SJSA1 (cell line): Measurements from ENCODE around the gene NPB. TPM values are rescaled to one million over a fixed set of nuclear protein-coding genes. Genes with fewer than 3 reads are reported as not detected.

Experiments
- DNase-seq, 2 experiments: peaks; one replicate each; pipeline ENCODE4 v3.0.0-alpha.2; 2015 to 2020; ENCODE audit warnings: low spot score in 2 of 2, low read depth in 1 of 2
- H3K27ac ChIP-seq: fragments of 250-450 bp; sonication (Bioruptor Pico); 2 replicates; pipeline ENCODE4 v1.5.1; 2020; ENCODE audit warnings: mild to moderate bottlenecking, moderate library complexity
- H3K27me3 ChIP-seq: fragments of 250-450 bp; sonication (Bioruptor Pico); replicated peaks from 2 replicates; pipeline ENCODE4 v1.5.1; 2020; ENCODE audit warnings: mild to moderate bottlenecking, moderate library complexity
- H3K36me3 ChIP-seq: fragments of 250-450 bp; sonication (Bioruptor Pico); 2 replicates; pipeline ENCODE4 v1.5.1; 2020; ENCODE audit warnings: mild to moderate bottlenecking
- H3K4me1 ChIP-seq: fragments of 250-450 bp; sonication (Bioruptor Pico); replicated peaks from 2 replicates; pipeline ENCODE4 v1.6.1; 2021; ENCODE audit warnings: mild to moderate bottlenecking
- H3K4me3 ChIP-seq: fragments of 250-450 bp; sonication (Bioruptor Pico); 2 replicates; pipeline ENCODE4 v1.5.1; 2020; ENCODE audit warnings: mild to moderate bottlenecking
- H3K9me3 ChIP-seq: fragments of 250-450 bp; sonication (Bioruptor Pico); replicated peaks from 2 replicates; pipeline ENCODE4 v1.5.1; 2020; ENCODE audit warnings: mild to moderate bottlenecking
- total RNA-seq: library from RNA; depleted of rRNA; stranded (reverse); fragments of >200 nt; shearing (Covaris generic); gene quantifications from 2 replicates; pipeline ENCODE4 v1.2.3, GENCODE V29; 2014

The NPB gene
- total RNA-seq, 1 experiment from 2014 or later = 0.84 TPM

DNA sequence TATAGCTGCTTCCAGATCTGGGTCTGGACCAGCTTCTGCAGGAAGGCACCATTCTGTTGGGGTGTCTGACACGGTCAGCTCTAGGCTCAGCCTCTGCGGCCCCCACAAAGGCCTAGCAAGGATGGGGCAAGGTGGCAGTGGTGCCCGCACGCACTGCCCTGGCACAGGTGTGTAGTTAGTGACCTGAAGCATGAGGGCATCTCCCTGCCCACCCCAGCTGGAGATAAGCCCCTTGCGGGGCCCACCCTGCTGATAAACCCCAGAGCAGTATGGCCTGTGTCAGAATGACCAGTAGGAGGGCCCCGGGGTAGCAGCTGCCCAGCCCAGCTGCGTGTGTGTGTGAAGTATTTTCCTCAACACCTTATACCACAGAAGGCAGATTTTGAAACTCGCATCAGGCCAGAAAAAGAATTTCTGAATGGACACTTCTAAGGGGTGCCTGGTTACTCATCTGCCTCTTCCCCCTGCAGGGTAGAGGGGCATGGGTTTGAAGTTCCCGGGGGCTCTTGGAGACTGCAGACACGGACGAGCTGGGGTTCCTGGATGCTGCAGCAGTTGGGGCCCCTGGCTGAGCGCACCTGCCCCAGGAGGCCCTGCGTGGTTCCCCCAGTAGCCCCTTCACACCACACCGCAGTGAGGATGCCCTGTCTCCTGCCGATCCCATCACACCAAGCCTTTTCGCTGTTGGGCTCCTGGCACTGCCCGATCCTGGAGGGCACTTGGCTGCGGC, 35.4 kb upstream of the NPB start:
- peak in 1 of 2 experiments; percentile 19 for DNase-seq

DNA sequence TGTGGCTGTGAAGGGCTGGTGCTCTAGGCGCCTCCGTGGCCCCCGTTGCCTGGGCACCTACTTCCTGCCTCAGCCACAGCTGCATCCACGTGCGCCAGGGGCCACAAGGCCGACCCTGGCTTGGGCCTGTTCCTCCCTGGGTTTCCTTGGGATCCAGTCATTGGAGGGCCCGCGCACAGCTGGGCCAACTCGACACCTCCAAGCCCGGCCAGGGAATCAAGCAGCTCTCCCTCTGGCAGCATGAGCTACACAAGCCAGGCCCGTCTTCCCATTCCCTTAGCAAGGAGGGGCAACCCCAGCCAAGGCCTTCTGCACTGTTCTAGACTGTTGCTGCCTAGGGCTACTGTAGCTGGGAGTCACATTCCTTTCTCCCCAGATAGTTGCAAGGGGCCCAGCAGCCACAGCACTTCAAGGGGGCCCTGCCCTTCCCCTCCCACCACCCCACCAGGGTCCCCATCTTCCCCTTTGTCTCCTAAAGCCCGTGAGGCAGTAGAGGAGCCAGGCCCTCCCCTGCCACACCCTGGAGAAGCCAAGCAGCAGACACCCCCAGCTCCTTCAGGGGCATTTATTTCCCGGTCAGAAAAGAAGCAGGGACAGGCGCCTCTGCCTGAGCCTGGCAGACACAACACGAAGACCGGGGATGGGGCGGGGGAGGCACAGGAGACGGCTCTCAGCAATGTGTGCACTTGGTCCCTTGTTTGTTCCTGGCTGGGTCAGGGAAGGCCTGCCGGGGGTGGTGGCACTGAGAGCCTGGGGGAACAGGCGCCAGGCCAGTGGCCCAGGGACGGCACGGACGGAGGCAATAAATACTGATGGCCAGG, 34.7 kb upstream of the NPB start:
- Histone ChIP-seq H3K27me3 (no peaks in the 10 kb centered on the region), H3K9me3 (no peaks in the 10 kb centered on the region; the same call in 1 of the 2 replicates), H3K4me1 (peaks cover 49% of the 10 kb centered on the region), H3K36me3 (peaks cover 91% of the 10 kb centered on the region), H3K4me3 (no peak overlapping the region), H3K27ac (peak overlapping the region; percentile 32; the same call in 1 of the 2 replicates)
- DNase-seq = peak in 1 of 2 experiments; percentile 46

More for the DNA sequence above, 35.4 kb upstream of the NPB start:
- no peaks in the 10 kb centered on the region for H3K27me3 ChIP-seq
- no peaks in the 10 kb centered on the region; the same call in 1 of the 2 replicates for H3K9me3 ChIP-seq
- H3K36me3 ChIP-seq = peaks cover 96% of the 10 kb centered on the region
- H3K4me3 ChIP-seq = no peak overlapping the region
- no peak overlapping the region for H3K27ac ChIP-seq
- H3K4me1 ChIP-seq = peaks cover 47% of the 10 kb centered on the region

DNA sequence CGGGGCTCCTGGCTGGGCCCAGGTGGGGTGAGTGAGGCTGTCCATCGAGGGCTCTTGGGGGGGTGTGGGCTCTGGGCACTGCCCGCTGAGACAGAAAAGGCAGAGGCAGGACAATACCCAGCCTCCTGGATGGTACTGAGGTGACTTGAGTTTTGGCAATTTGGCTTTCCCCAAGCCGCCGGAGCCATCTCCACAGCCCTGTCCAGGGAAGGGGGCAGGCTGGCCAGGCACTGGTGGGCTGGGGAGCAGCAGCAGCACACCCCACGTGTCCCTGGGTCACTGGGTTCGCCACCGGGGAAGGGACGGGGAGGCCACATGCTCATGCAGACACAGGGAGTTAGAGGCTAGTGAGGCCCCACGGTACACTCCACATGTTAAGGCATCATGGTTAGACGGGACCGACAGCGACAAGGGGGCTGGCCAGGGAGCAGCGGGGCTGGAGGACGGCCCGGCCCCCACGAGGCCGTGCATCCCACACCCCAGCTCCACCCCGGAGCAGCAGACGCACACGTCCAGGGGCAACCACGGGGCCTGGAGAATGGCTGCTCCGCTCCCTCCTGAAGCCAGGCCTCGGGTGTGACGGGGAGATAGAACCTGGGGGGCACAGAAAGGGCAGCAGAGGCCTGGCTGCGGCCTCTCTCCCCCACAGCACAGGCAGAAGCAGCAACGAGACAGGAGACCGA, 33.9 kb upstream of the NPB start:
- Histone ChIP-seq H3K9me3 (no peaks in the 10 kb centered on the region; the same call in 1 of the 2 replicates), H3K36me3 (peaks cover 88% of the 10 kb centered on the region), H3K27ac (peak overlapping the region; percentile 32; the same call in 1 of the 2 replicates), H3K4me3 (no peak overlapping the region), H3K4me1 (peaks cover 50% of the 10 kb centered on the region), H3K27me3 (no peaks in the 10 kb centered on the region)
- peak in 1 of 2 experiments; percentile 23 for DNase-seq

DNA sequence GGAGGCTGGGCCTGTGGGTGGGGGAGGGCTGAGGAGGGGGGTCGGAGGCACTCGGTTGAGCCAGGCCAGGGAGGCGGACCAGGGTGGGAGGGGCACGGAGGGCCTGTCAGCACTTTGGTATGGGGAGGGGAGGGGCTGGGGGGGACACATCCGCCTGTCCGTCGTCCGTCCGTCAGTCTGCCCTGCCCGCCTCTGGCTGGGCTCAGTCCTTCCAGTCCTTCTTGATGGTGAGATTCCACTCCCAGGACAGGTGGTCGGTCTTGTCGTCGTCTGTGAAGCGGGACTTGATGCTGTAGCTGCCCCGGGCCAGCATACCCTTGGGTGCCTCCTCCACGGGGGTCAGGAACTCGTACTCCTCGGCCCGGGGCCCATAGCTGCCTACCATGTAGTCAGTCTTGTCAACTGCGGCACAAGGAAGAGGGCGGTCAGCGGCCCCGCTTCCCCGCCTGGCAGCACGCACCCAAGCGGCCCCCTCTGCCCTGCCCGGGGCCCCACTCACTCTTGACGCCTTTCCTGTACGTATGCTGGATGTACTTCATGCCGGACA, 33.3 kb upstream of the NPB start:
- Histone ChIP-seq H3K27ac (peak overlapping the region; percentile 68), H3K4me1 (peaks cover 50% of the 10 kb centered on the region), H3K9me3 (no peaks in the 10 kb centered on the region; the same call in 1 of the 2 replicates), H3K36me3 (peaks cover 82% of the 10 kb centered on the region), H3K27me3 (no peaks in the 10 kb centered on the region), H3K4me3 (peak overlapping the region; percentile 98)
- peak; percentile 66 to 96 for DNase-seq

DNA sequence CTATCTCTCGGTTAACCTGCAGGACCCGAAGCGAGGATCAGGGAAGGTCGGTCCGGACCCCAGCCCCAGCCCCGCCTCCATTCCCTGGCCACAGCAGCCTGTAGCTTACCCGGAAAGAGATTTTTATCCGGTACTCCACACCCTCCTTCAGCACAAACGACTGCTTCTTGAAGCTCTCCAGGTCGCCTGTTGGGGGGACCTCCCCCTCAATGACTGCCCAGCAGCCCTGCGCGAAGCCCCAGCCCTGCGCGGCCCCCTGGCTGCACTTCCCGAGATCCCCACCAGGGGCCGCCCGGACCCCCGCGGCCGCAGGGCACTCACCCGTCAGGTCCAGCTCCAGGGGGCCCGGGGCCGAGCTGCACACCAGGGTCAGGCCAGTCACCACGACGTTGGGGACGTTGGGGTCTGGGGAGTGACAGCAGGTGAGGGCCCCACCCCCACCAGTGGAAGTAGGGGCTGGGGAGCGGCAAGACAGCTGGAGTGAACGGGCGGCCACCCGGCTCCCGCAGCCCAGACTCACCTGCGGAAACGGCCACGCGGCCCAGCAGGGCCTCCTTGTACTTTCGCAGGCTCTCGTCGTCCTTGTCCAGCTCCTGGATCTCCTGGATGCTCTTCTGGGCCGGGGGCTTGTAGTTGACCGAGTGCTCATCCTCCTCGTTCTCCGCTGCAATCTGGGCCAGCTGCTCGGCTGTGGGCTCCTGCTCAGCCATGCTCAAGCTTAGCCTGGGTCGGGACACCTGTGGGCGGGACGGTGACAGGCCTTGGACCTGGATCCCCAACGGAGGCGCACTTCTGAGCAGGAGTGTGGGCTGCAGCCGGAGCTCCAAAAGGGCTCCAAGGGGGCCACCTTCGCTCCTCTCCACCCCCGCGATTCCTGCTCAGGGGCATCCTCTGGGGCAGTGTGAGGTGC, 32.6 kb upstream of the NPB start:
- Histone ChIP-seq H3K36me3 (peaks cover 74% of the 10 kb centered on the region), H3K27me3 (no peaks in the 10 kb centered on the region), H3K9me3 (no peaks in the 10 kb centered on the region; the same call in 1 of the 2 replicates), H3K4me1 (peaks cover 50% of the 10 kb centered on the region), H3K4me3 (peak overlapping the region; percentile 98), H3K27ac (peak overlapping the region; percentile 93)
- DNase-seq = peak; percentile 70 to 72

DNA sequence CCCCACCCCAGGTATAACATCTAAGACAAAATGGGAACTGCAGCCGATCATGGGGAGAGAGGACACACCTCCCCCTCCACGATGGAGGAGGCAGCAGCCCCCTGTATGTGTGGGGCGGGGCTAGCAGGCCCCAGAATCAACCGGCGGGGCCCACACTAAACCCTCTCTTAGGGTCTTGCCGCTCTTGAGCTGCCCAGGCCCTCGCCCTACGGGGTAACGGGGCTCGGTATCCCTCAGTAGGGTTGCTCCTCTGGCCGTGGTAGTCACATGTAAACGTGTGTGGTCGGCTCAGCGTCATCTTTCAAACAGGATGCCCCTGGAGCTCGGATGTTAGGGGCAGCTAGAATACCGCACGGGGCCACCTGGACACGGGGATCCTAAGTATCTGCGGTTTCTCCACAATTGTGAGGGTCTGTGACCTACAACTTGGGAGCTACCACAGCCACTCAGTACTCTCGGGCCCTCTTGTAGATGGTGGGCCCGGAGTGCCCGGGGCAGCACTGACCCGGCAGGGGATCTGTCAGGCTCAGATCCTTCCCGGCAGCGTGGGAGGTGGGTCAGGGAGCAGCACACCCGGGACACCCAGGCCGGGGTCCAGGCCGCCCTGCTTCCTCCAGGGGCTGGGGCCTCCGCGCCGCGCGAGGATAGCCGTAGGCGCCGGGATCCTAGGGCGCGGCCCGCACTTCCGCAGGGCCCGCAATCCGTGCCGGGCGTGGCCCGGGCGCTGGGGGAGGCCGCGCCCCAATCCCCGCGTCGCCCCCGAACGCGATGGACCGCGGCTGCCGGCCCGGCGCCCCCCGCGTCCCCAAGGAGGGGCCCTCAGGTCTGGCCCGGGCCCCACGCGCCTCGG, 31.7 kb upstream of the NPB start:
- H3K4me1 ChIP-seq = peaks cover 50% of the 10 kb centered on the region
- H3K27ac ChIP-seq = peak overlapping the region; percentile 93
- peak; percentile 76 to 84 for DNase-seq
- H3K27me3 ChIP-seq = no peaks in the 10 kb centered on the region
- H3K4me3 ChIP-seq = peak overlapping the region; percentile 98
- H3K9me3 ChIP-seq = no peaks in the 10 kb centered on the region; the same call in 1 of the 2 replicates
- H3K36me3 ChIP-seq = peaks cover 66% of the 10 kb centered on the region

DNA sequence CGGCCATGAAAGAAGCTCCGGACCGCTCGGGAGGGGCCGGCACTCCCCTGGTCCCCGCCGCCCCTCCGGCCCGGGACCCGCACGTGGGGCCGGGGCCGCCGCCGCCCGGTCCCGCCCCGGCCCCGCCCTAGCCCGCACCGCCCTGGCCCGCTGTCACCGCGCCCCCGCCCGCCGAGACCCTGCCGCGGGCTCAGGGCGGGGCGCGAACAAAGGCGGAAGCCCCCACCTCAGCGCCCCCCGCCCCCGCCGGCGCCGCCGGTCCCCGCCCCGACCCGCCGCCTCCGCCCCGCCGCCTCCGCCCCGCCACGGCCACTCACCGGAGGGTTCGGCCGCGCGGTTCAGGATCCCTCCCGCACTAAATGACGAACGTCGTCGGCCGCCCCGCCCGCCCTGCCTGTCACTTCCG, 31.1 kb upstream of the NPB start, which contains the start of gene ARHGDIA:
ARHGDIA (minus strand) TSS at position 357 of the 406 bp plus-strand sequence. CDS start 1,407 bp downstream, outside the sequence.
- no peaks in the 10 kb centered on the region; the same call in 1 of the 2 replicates for H3K9me3 ChIP-seq
- H3K36me3 ChIP-seq = peaks cover 59% of the 10 kb centered on the region
- peak within 1 kb of the TSS; percentile 93 for H3K27ac ChIP-seq
- H3K4me1 ChIP-seq = peaks cover 50% of the 10 kb centered on the region
- DNase-seq = no peak
- H3K4me3 ChIP-seq = peak within 1 kb of the TSS; percentile 98
- H3K27me3 ChIP-seq = no peaks in the 10 kb centered on the region

DNA sequence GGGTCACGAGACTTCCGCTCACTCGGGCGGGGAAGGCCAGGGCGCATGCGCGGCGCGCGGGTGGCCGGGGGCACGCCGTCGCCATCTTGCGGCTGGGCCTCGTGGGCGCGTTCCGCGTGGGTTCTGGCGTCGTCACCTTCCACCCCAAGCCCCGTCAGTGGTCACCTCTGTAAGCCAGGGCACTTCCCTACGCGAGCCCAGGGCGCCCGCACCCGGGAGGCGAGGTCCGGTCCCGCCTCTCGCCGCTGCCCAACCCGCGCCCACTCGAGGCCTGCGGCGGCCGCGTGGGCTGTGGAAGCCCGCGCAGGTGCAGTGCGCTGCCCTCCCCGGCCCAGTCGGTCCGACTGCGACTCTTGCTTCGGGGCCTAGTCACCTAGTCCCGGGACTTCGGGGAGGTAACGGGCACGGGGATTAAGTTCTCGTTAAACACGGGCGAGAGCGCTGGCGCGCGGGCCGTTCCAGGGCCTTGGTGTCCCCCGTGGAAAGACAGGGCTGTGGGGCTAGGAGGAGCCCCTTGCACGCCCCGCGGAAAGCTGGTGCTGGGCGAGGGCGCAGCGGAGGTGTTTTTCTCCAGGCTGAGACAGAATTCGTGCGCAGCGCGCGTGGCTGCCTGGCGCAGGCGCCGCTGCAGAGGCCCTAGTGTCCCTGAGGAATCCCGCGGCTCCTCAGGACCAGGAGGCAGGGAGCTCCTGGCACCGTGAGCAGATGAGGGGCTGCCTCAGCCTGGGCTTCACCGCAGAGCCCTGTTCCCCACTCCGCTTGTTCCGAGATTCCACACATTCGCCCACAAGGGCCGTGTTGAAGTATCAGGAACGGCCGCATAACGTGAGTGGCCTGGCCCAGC, 30.4 kb upstream of the NPB start:
- peak; percentile 88 to 98 for DNase-seq
- H3K9me3 ChIP-seq = no peaks in the 10 kb centered on the region; the same call in 1 of the 2 replicates
- H3K27me3 ChIP-seq = no peaks in the 10 kb centered on the region
- H3K27ac ChIP-seq = peak overlapping the region; percentile 87
- peak overlapping the region; percentile 98 for H3K4me3 ChIP-seq
- H3K36me3 ChIP-seq = peaks cover 57% of the 10 kb centered on the region
- H3K4me1 ChIP-seq = peaks cover 50% of the 10 kb centered on the region

DNA sequence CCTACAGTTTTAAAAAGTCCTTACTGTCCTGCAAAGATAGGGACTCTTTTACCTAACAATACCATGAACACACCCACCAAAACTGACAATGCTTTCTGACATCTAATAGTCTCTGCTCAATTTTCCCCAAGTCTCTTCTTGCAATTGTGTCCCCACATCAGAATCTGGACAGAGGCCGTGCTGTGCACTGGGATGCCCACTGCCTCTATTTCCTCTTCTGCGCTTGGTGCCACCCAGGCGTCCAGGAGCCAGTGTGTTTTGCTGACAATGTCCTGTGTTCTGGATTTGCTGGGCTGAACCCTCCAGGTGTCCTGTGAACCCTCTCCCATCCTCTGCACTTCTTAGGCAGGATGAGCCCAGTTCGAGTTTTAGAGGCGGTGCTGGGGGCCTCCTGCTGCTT, 24.5 kb upstream of the NPB start:
- DNase-seq = no peak
- H3K4me3 ChIP-seq = no peak overlapping the region
- no peaks in the 10 kb centered on the region for H3K27me3 ChIP-seq
- no peaks in the 10 kb centered on the region for H3K9me3 ChIP-seq
- no peaks in the 10 kb centered on the region; the same call in 1 of the 2 replicates for H3K4me1 ChIP-seq
- no peak overlapping the region for H3K27ac ChIP-seq
- H3K36me3 ChIP-seq = peaks cover 57% of the 10 kb centered on the region

DNA sequence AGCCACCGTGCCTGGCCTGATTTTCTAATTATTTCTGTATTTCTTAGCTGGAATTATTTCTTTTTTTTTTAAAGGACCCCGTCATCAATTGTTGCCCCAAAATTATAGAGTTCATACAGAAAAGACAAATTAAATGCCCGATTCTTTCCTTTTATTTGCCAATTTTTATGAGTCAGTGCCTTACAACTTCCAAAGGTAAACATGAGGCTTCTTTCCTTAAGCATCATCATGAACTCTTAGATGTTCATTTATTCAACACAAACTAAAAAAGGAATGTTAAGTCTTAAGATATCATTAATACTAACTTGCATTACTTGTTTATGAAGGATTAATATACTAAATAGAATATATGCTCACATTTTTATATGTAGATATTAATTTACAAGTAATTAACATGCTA, 23.7 kb upstream of the NPB start:
- Histone ChIP-seq H3K36me3 (peaks cover 59% of the 10 kb centered on the region), H3K27ac (no peak overlapping the region), H3K4me1 (no peaks in the 10 kb centered on the region), H3K9me3 (no peaks in the 10 kb centered on the region), H3K4me3 (no peak overlapping the region), H3K27me3 (no peaks in the 10 kb centered on the region)
- no peak for DNase-seq

DNA sequence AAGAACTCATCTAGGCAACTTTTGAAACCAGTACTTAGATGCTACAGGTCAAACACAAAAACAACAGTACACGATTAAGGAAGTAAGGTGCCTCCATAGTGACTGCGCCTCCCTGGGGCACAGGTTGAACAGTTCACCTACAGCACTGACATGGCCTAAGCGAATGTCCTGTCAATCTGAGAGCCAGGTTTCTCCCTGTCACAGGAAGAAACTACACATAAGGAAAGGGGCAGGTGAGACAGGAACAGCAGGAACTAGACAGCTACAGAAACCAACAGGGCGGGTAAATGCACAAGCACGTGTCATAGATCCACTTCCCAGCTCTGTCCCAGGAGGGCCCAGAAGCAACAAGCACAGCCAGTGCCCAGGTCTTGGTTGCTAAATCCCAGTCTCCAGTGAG, 22.9 kb upstream of the NPB start:
- peaks cover 68% of the 10 kb centered on the region for H3K36me3 ChIP-seq
- no peak overlapping the region for H3K27ac ChIP-seq
- no peaks in the 10 kb centered on the region for H3K9me3 ChIP-seq
- DNase-seq = no peak
- no peaks in the 10 kb centered on the region for H3K27me3 ChIP-seq
- H3K4me3 ChIP-seq = no peak overlapping the region
- no peaks in the 10 kb centered on the region for H3K4me1 ChIP-seq
